HUES48 (cell line): ENCODE results near the gene LDB3.

Experiments used
- H3K27ac ChIP-seq: one replicate; pipeline ENCODE4 v1.7.0; 2013; ENCODE audit warnings: low read depth, low read length, inconsistent platforms
- H3K27me3 ChIP-seq: 2 replicates; pipeline ENCODE4 v1.6.1; 2013; ENCODE audit warnings: mild to moderate bottlenecking, low read length; ENCODE audit not compliant: control insufficient read depth, insufficient read depth
- H3K36me3 ChIP-seq: 2 replicates; pipeline ENCODE4 v1.6.1; 2013; ENCODE audit warnings: low read length; ENCODE audit not compliant: control insufficient read depth, insufficient read depth
- H3K4me1 ChIP-seq: 2 replicates; pipeline ENCODE4 v1.6.1; 2013; ENCODE audit warnings: mild to moderate bottlenecking, low read length; ENCODE audit not compliant: control insufficient read depth, insufficient read depth
- H3K4me3 ChIP-seq: 2 replicates; pipeline ENCODE4 v1.5.1; 2013; ENCODE audit warnings: mild to moderate bottlenecking, low read depth, low read length
- H3K9ac ChIP-seq: 2 replicates; pipeline ENCODE4 v1.6.1; 2013; ENCODE audit warnings: mild to moderate bottlenecking, low read depth, low read length, moderate library complexity
- H3K9me3 ChIP-seq: 2 replicates; pipeline ENCODE4 v1.6.1; 2013; ENCODE audit warnings: low read length; ENCODE audit not compliant: control insufficient read depth, insufficient read depth

LDB3 gene

DNA sequence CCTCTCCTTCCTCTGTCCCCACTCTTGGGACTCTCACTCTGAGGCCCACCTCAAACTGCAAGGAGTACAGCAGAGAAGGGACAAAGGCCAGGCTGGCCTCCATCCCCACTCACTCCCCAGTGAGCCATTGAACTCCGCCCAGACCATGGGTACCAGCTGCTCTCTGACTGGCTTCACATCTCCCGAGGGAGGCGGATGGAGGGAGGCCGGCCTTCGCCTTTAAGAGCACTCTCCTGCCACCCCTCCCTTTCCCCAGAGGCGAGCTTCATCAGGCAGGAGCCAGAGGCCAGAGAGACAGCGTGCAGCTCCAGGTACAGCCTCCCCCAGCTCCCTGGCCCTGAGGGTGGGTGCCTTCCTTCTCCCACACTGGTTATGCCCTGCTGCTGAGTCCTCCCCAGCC is 1.8 kb upstream of the LDB3 start:
- Histone ChIP-seq H3K4me1 (peaks cover 10% of the 10 kb centered on the region), H3K27me3 (no peaks in the 10 kb centered on the region), H3K9ac (no peak overlapping the region)

DNA sequence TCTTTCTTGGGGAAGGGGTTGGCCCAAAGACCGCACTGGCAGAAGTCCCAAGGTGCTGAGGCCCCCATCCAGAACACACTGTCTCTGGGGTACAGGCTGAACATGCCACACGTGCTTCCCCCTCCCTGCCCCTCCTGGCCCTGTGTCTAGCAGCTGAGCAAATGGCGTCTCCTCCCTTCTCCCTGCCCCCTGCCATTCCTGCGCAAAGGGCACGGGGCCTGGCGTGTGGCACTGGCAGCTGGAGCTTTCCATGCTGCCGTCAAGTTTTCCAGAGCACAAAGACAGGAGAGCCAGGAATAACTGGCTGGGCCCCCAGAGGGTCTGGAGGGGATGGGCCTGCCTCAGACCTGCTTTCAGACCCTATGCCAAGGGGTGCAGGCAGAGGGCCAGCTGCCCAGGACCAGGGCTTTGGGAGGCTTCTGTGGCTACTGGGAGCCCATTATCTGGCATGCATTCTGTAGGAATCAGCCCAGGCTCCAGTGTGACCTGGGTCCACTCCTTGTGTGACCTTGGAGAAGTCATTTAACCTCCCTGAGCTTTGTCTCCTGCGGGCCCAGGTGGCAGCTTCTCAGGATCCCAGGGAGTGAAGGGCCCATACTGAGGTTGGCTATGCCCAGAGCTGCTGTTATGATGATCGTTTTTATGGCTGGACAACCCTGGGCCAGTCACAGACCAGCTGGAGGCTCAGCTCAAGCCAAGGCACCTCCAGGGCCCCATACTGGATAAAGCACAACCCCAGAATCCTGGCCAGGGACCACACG is 710 bp upstream of the LDB3 start:
- H3K27me3 ChIP-seq: no peaks in the 10 kb centered on the region

More for the DNA sequence above, 1.8 kb upstream of the LDB3 start:
- Histone ChIP-seq H3K4me3 (no peak overlapping the region), H3K27ac (no peak overlapping the region), H3K36me3 (no peaks in the 10 kb centered on the region), H3K9me3 (no peaks in the 10 kb centered on the region)

DNA sequence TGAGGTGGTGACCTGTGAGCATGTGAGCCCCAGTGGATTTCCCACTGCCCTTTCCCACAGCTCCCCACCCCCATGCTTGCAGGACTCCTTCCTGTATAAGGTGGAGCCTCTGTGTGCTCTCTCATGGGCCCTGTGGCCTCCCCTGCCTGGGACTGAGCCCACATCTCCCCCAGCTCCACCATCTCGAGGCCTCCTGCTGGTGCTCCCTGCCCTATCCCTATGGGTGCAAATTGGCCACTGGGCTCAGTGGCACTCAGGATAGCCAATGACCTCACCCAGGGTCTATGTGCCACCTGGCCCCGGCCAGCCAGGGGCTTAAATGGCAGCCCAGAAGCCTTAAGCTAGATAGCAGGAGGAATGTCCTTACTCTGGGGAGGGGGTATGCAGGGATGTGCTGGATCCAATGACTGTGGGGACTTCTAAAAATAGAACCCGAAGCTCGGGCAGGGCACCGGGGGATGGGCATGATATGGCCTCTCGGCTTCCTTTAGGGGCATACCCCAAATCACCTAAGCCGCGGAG is 2.0 kb downstream of the LDB3 start:
- Histone ChIP-seq H3K9me3 (no peaks in the 10 kb centered on the region), H3K9ac (no peak overlapping the region), H3K4me1 (peaks cover 27% of the 10 kb centered on the region), H3K36me3 (no peaks in the 10 kb centered on the region), H3K4me3 (no peak overlapping the region), H3K27me3 (no peaks in the 10 kb centered on the region), H3K27ac (no peak overlapping the region)

More for the DNA sequence above, 710 bp upstream of the LDB3 start:
- H3K4me3 ChIP-seq: no peak overlapping the region
- H3K9ac ChIP-seq: no peak overlapping the region
- H3K27ac ChIP-seq: no peak overlapping the region
- H3K9me3 ChIP-seq: no peaks in the 10 kb centered on the region
- peaks cover 11% of the 10 kb centered on the region for H3K4me1 ChIP-seq
- no peaks in the 10 kb centered on the region for H3K36me3 ChIP-seq

DNA sequence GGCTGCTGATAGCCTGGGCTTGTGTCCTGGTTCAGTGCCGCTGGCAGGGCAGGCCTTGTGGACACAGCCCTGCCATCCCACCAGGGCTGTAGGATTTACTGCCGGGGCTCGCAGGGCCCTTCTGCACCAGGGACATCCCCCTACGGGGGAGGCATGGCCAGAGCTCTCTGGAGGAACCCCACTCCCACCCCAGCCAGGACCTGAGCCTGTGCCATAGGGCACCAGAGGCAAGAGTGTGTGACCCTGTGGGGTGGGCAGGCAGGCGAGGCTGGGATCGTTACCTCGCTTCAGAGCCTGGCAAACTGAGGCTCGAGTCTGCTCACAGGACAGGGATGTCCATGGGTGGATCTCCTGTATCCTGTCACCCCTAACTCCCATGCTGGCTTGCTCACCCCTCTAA is 2.6 kb downstream of the LDB3 start:
- H3K9me3 ChIP-seq: no peaks in the 10 kb centered on the region
- H3K36me3 ChIP-seq: no peaks in the 10 kb centered on the region
- H3K4me1 ChIP-seq: peaks cover 27% of the 10 kb centered on the region
- no peak overlapping the region for H3K9ac ChIP-seq
- H3K27me3 ChIP-seq: no peaks in the 10 kb centered on the region
- no peak overlapping the region for H3K27ac ChIP-seq
- no peak overlapping the region for H3K4me3 ChIP-seq

DNA sequence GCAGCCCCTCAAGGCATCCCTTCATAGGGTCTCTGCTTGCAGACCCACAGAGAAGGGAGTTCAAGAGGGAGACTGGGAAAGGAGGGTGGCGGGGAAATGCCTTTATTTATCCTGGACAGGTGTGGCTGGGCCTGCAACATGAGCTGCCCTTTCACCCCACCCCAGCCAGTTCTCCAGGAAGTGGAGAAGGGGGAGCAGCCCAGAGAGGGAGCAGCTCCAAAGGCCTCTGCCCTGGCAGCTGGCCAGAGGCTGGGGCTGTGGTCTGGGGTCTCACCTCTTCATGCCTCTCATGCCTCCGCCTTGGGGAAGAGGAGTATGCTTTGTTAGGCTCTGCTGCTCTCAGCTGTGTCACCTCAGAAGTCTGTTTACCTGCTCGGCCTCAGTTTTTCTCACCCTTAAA is 3.1 kb downstream of the LDB3 start:
- Histone ChIP-seq H3K4me1 (peaks cover 27% of the 10 kb centered on the region), H3K9me3 (no peaks in the 10 kb centered on the region), H3K36me3 (no peaks in the 10 kb centered on the region), H3K4me3 (no peak overlapping the region), H3K27ac (no peak overlapping the region), H3K9ac (no peak overlapping the region), H3K27me3 (no peaks in the 10 kb centered on the region)

DNA sequence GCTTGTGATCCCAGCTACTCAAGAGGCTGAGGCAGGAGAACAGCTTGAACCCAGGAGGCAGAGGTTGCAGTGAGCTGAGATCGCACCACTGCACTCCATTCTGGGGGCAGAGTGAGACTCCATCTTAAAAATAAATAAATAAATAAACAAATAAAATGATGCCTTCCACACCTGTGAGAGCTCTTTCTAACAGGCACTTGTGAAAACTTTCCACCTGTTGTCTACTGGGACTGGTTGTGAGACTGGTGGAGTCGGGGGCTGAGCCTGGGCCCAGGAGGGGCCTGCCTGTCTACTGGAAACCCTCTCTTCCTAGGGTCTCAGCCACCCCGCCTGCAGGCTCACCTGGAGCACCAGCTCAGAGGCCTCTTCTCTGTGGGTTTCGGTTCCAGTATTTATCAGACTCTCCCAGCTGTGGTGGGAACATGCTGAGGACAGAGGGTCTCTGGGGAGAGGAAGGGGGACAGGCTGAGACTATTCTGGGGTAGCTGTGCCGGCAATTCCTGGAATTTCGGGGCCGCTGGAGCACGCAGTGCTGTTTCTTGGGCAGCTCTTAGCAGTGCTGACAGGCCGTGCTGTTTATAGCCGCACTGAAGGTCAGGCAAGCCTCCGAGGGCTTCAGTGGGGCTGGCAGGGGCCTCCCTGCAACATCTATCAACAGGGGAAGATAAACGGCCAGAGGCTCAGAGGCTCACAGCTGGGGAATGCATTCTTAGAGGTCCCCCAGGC is 3.8 kb downstream of the LDB3 start:
- Histone ChIP-seq H3K36me3 (no peaks in the 10 kb centered on the region), H3K27ac (no peak overlapping the region), H3K4me1 (peaks cover 27% of the 10 kb centered on the region), H3K9me3 (no peaks in the 10 kb centered on the region), H3K27me3 (no peaks in the 10 kb centered on the region), H3K9ac (no peak overlapping the region), H3K4me3 (no peak overlapping the region)

DNA sequence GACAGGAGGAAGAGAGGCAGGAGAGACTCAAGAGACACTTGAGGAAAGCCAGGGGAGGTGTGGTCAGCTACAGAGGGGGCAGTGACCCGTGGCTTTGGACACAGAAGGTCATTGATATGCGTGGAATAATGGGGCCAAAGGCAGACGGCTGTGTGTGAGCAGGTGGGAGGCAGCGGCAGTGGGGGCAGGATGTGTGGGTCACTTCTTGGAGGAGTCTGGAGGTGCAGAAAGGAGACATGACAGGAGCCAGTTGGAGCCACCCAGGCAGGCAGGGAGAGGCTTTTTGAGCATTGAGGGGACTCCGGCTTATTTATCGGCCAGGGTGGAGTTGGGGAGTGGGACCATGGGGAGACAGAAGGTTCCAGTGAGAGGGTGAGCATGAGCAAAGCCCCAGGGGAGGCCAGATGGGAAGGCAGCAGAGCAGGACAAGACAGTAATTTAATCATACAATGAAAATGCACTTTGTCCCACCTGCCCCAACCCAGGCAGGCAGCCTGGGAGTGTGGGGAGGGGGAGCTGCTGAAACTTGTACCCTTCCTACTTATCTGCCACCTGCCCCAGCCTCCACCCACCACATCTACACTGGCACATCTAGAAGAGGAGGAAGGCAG is 5.0 kb downstream of the LDB3 start:
- no peaks in the 10 kb centered on the region for H3K27me3 ChIP-seq
- no peak overlapping the region for H3K9ac ChIP-seq
- H3K4me3 ChIP-seq: no peak overlapping the region
- H3K9me3 ChIP-seq: no peaks in the 10 kb centered on the region
- no peaks in the 10 kb centered on the region for H3K36me3 ChIP-seq
- no peak overlapping the region for H3K27ac ChIP-seq
- H3K4me1 ChIP-seq: peaks cover 23% of the 10 kb centered on the region

DNA sequence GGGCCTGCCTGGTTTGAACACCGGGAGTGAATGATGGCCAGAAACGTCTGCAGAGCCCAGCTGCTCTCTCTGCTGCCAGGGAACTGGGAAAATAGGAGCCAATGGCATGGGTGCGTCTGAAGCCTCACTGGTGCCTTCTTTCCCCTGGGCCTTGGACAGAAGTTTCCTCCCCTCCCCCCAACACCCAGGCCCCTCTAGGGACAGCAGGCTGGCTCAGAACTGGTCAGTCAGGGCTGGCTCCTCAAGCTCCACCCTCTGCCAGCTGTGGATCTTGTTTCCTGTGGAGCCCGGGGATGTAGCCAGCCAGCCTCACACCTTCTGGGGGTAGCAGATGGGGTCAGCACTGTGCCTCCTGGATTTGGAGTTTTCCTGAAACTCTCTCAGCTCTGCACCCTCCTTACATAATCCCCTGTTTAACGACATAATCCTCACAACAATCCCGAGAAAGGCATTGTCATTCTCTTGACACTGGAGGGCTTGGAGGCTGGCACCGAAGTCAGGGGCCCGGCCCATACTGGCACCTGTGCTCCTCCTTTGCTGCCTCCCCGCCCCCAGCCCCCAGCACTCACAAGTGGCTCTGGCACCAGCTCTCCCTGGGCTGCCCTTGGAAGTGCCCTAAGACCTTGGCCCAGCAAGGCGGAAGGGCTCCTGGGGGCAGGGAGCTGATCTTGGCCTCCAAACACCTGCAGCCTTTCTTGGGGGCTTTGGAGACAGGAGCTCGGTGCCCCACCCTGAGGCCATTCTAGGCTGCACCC is 5.7 kb downstream of the LDB3 start:
- Histone ChIP-seq H3K27ac (no peak overlapping the region), H3K9me3 (no peaks in the 10 kb centered on the region), H3K4me3 (no peak overlapping the region), H3K36me3 (no peaks in the 10 kb centered on the region), H3K4me1 (peaks cover 18% of the 10 kb centered on the region), H3K9ac (no peak overlapping the region), H3K27me3 (no peaks in the 10 kb centered on the region)

DNA sequence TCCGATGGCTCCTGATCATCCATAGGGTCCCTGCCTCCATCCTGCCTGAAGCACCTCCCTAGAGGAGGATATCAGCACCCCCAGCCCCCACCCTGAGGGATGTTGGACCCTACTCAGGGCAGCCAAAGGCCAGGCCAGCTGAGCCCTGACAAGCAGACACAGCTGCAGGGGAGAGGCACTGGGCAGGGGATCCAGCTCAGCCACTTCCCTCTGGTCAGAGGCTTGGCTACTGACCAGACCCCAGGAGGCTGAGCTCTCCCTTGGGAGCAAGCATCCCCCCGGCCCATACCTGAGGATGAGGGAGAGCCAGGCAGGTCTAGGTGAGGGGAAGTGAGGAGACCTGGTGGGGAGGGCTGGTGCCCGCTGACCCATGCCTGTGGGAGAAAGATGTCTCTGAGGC is 6.6 kb downstream of the LDB3 start:
- Histone ChIP-seq H3K4me3 (no peak overlapping the region), H3K36me3 (no peaks in the 10 kb centered on the region), H3K4me1 (peaks cover 18% of the 10 kb centered on the region), H3K27me3 (no peaks in the 10 kb centered on the region), H3K9me3 (no peaks in the 10 kb centered on the region), H3K9ac (no peak overlapping the region), H3K27ac (no peak overlapping the region)

DNA sequence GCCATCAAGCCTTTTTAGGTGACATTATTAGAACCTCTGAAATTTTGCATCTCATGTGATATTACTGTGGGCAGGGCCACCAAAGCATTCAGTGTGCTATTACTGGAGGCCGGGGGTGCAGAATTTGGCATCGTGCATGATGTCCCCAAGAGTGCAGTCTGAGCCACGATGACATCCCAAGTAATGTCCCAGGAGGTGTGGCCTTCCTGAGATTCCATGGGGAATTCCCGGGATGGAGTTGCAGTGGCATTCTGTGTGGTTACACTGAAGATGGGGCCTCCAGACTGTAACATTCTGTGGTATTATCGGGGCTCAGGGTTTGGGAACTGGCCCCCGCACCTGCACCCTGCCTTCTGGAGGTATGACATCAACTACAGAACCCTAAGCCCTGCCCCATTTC is 9.1 kb downstream of the LDB3 start:
- Histone ChIP-seq H3K4me3 (no peak overlapping the region), H3K27me3 (no peaks in the 10 kb centered on the region), H3K27ac (no peak overlapping the region), H3K9ac (no peak overlapping the region), H3K4me1 (peaks cover 16% of the 10 kb centered on the region), H3K36me3 (no peaks in the 10 kb centered on the region), H3K9me3 (no peaks in the 10 kb centered on the region)
